ENCODE measurements around the gene NRG3. TPM values are rescaled to one million over a fixed set of nuclear protein-coding genes. Genes with fewer than 3 reads are reported as not detected.

NRG3 gene
- total RNA-seq, 2 donors from 2014 or later = not detected

GRCh38 chr10:82856957-82857613 lies 982.1 kb downstream of the NRG3 start:
- no peaks in the 10 kb centered on the region for H3K27me3 Mint-ChIP-seq
- ATAC-seq (no peak), DNase-seq (no peak)
- no peak overlapping the region for H3K27ac Mint-ChIP-seq
- H3K9me3 ChIP-seq (ENCODE audit: control insufficient read depth, low read length, poor library complexity, severe bottlenecking) = no peaks in the 10 kb centered on the region
- no peak overlapping the region for H3K4me3 Mint-ChIP-seq
- no peaks in the 10 kb centered on the region for H3K4me1 Mint-ChIP-seq
- H3K36me3 Mint-ChIP-seq (ENCODE audit: low read depth) = no peaks in the 10 kb centered on the region

DNA sequence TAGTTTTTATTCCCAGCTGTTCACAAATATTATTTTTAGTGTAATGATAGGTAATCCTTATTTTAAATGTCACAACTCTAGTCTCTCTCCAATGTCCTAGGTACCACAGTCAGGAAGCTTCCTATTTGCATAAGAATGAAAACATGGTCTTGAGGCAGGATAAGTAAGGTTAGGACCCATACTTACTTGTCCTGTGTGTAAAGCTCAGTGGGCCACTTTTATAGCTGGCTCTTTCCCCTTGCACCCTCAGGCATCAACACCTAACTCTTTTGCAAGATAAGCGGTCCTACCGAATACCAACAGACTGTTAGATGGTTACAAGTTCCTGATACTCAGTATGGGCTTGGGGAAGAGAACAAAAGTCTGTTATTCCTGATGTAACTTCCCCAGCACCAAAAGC lies 986.9 kb downstream of the NRG3 start:
- H3K9me3 ChIP-seq (ENCODE audit: control insufficient read depth, low read length, poor library complexity, severe bottlenecking) = no peaks in the 10 kb centered on the region
- DNase-seq (no peak), ATAC-seq (no peak)
- Mint-ChIP-seq H3K27ac (no peak overlapping the region), H3K27me3 (no peaks in the 10 kb centered on the region), H3K4me3 (no peak overlapping the region), H3K36me3 (ENCODE audit: low read depth) (no peaks in the 10 kb centered on the region), H3K4me1 (no peaks in the 10 kb centered on the region)

- DNase-seq = no peak
- no peaks in the 10 kb centered on the region for H3K9me3 ChIP-seq (ENCODE audit: control insufficient read depth, low read length, poor library complexity, severe bottlenecking)
- Mint-ChIP-seq H3K36me3 (ENCODE audit: low read depth) (no peaks in the 10 kb centered on the region), H3K27ac (no peak overlapping the region), H3K27me3 (no peaks in the 10 kb centered on the region), H3K4me3 (no peak overlapping the region), H3K4me1 (no peaks in the 10 kb centered on the region)
- no peak for ATAC-seq
Measured at GRCh38 chr10:82865366-82865765, 990.4 kb downstream of the NRG3 start.

DNA sequence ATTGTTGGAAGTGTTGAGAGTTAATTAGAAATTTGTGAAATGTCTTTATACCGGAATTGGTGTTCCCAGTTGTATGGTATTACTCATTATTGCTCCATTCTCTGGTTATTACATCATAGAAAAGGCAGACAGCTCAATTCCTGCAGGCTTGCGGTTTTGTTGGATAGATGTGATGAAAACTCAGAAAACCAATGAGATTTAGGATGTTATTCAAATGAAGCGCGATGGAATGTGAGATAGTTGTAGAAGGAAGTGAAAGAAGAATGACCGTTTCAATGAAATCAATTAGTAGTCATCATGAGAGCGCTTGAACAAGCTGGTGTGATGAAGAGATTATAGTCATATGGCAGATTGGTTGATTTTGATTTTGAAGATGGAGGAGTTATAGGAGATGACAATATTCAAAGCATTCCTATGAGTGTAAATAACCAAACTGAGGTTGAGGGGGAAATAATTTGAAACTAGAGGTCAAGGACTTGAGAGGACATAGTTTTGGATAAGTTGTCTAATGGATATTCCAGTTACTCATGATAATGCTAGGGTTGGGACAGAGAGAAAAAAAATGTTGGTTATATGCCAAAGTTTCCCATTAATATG lies 991.5 kb downstream of the NRG3 start:
- no peaks in the 10 kb centered on the region for H3K9me3 ChIP-seq (ENCODE audit: control insufficient read depth, low read length, poor library complexity, severe bottlenecking)
- H3K4me1 Mint-ChIP-seq = no peaks in the 10 kb centered on the region
- H3K36me3 Mint-ChIP-seq (ENCODE audit: low read depth) = no peaks in the 10 kb centered on the region
- no peak overlapping the region for H3K27ac Mint-ChIP-seq
- H3K4me3 Mint-ChIP-seq = no peak overlapping the region
- DNase-seq (no peak), ATAC-seq (no peak)
- H3K27me3 Mint-ChIP-seq = no peaks in the 10 kb centered on the region

DNA sequence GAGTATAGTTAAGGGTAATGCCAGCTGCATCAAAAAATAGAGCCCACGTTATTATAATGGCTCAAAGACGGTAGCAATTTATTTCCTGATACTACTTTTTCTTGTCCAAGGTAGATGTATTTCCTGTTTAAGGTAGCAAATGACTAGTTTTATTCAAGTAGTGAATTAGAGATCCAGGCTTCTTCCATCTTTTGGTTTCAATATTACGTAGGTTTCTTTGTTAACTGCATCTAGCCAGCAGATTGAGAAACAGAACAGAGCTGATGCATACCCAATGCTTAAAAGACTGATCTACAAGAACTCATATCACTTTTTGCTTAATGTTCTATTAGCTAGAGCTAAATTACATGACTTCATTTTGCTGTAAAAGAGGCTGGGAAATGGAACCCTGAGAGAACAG lies 992.1 kb downstream of the NRG3 start:
- no peaks in the 10 kb centered on the region for H3K9me3 ChIP-seq (ENCODE audit: control insufficient read depth, low read length, poor library complexity, severe bottlenecking)
- Mint-ChIP-seq H3K27me3 (no peaks in the 10 kb centered on the region), H3K36me3 (ENCODE audit: low read depth) (no peaks in the 10 kb centered on the region), H3K27ac (no peak overlapping the region), H3K4me3 (no peak overlapping the region), H3K4me1 (no peaks in the 10 kb centered on the region)
- no peak for ATAC-seq
- no peak for DNase-seq

- Mint-ChIP-seq H3K36me3 (ENCODE audit: low read depth) (no peaks in the 10 kb centered on the region), H3K27ac (no peak overlapping the region), H3K4me1 (no peaks in the 10 kb centered on the region), H3K27me3 (no peaks in the 10 kb centered on the region), H3K4me3 (no peak overlapping the region)
- no peaks in the 10 kb centered on the region for H3K9me3 ChIP-seq (ENCODE audit: control insufficient read depth, low read length, poor library complexity, severe bottlenecking)
- ATAC-seq (no peak), DNase-seq (no peak)
Measured at GRCh38 chr10:82874671-82875070, 999.7 kb downstream of the NRG3 start.

GRCh38 chr10:82880776-82881290 lies 1005.8 kb downstream of the NRG3 start:
- ATAC-seq (no peak), DNase-seq (no peak)
- Mint-ChIP-seq H3K36me3 (ENCODE audit: low read depth) (no peaks in the 10 kb centered on the region), H3K4me3 (no peak overlapping the region), H3K4me1 (no peaks in the 10 kb centered on the region), H3K27ac (no peak overlapping the region), H3K27me3 (no peaks in the 10 kb centered on the region)
- no peaks in the 10 kb centered on the region for H3K9me3 ChIP-seq (ENCODE audit: control insufficient read depth, low read length, poor library complexity, severe bottlenecking)

GRCh38 chr10:82882722-82883121 lies 1007.7 kb downstream of the NRG3 start:
- no peaks in the 10 kb centered on the region for H3K4me1 Mint-ChIP-seq
- no peak for DNase-seq
- no peaks in the 10 kb centered on the region for H3K36me3 Mint-ChIP-seq (ENCODE audit: low read depth)
- no peak overlapping the region for H3K4me3 Mint-ChIP-seq
- H3K27ac Mint-ChIP-seq = no peak overlapping the region
- ATAC-seq = no peak
- H3K9me3 ChIP-seq (ENCODE audit: control insufficient read depth, low read length, poor library complexity, severe bottlenecking) = no peaks in the 10 kb centered on the region
- H3K27me3 Mint-ChIP-seq = no peaks in the 10 kb centered on the region

DNA sequence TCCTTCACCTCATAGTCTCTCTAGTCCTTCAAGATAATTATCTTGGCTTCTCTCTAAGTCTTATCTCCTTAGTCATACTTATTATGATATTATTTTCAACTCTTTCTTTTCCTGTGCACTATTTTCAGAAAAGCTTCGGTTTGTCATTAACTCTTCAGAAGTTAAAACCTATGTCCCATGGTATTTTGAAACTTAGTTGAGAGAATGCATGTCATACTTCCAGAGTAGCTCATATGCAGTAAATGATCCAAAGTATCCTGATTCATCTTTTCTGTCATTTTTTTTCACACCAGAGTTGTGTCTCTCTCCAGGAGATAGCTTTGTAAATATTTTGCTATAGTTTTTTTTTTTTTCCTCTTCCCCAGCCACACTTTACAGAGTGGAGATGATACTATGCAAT lies 1008.6 kb downstream of the NRG3 start:
- ATAC-seq (no peak), DNase-seq (no peak)
- Mint-ChIP-seq H3K36me3 (ENCODE audit: low read depth) (no peaks in the 10 kb centered on the region), H3K4me1 (no peaks in the 10 kb centered on the region), H3K27me3 (no peaks in the 10 kb centered on the region), H3K4me3 (no peak overlapping the region), H3K27ac (no peak overlapping the region)
- no peaks in the 10 kb centered on the region for H3K9me3 ChIP-seq (ENCODE audit: control insufficient read depth, low read length, poor library complexity, severe bottlenecking)

- H3K27me3 Mint-ChIP-seq = no peaks in the 10 kb centered on the region
- no peak for ATAC-seq
- H3K4me3 Mint-ChIP-seq = no peak overlapping the region
- H3K4me1 Mint-ChIP-seq = no peaks in the 10 kb centered on the region
- no peak overlapping the region for H3K27ac Mint-ChIP-seq
- H3K36me3 Mint-ChIP-seq (ENCODE audit: low read depth) = no peaks in the 10 kb centered on the region
- DNase-seq = no peak
- no peaks in the 10 kb centered on the region for H3K9me3 ChIP-seq (ENCODE audit: control insufficient read depth, low read length, poor library complexity, severe bottlenecking)
Measured at GRCh38 chr10:82887488-82887887, 1012.5 kb downstream of the NRG3 start.

DNA sequence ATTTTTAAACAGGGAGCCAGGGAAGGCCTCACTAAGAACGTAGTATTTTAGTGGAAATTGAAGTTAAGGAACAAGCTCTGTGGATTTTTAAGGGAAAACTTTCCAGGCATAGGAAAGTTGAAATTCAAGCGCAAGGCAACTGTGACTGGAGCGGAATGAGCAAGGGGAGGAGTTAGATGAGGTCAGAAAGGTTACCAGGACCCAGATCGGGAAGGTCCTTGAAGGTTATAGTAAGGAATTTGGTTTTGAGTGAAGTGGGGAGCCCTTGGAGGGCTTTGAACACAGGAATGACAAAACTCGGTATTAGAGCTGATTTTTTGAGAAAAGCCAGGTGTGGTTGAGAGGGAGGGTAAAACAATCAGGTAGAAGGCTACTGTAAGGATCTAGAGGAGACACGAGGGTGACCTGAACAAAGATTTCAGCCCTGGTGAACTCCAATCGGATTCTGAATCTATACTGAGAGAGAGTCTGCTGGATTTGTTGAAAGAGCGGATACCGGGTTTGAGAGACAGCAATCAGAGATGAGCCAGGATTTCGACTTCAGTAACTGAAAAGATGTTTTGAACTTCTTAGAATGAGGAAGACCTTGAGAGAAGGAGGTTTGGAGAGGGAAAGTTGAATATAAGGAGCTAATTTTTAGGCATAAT lies 1013.9 kb downstream of the NRG3 start:
- H3K4me1 Mint-ChIP-seq = no peaks in the 10 kb centered on the region
- H3K4me3 Mint-ChIP-seq = no peak overlapping the region
- no peak overlapping the region for H3K27ac Mint-ChIP-seq
- no peak for DNase-seq
- H3K9me3 ChIP-seq (ENCODE audit: control insufficient read depth, low read length, poor library complexity, severe bottlenecking) = no peaks in the 10 kb centered on the region
- no peaks in the 10 kb centered on the region for H3K36me3 Mint-ChIP-seq (ENCODE audit: low read depth)
- ATAC-seq = no peak
- H3K27me3 Mint-ChIP-seq = no peaks in the 10 kb centered on the region

DNA sequence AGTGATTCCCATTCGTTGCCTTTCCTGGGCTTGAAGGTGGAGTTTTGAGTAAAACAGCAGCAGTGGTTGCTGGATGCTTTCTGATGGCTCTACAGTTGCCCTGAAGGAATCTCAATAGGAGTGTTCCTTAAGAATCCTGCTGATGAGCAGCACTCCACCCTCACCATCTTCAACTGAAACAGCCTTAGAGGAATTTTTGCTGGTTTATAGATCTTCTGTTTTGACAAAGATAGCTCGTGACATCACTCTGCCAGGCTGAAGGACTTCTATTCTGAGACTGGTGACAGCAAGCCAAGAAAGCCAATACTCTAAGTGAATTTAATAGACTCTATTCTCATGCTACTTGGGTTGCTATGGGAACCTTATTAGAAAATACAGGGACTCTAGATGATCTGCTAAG lies 1014.7 kb downstream of the NRG3 start:
- no peak overlapping the region for H3K4me3 Mint-ChIP-seq
- H3K27me3 Mint-ChIP-seq = no peaks in the 10 kb centered on the region
- DNase-seq (no peak), ATAC-seq (no peak)
- no peaks in the 10 kb centered on the region for H3K36me3 Mint-ChIP-seq (ENCODE audit: low read depth)
- no peaks in the 10 kb centered on the region for H3K9me3 ChIP-seq (ENCODE audit: control insufficient read depth, low read length, poor library complexity, severe bottlenecking)
- no peak overlapping the region for H3K27ac Mint-ChIP-seq
- no peaks in the 10 kb centered on the region for H3K4me1 Mint-ChIP-seq

DNA sequence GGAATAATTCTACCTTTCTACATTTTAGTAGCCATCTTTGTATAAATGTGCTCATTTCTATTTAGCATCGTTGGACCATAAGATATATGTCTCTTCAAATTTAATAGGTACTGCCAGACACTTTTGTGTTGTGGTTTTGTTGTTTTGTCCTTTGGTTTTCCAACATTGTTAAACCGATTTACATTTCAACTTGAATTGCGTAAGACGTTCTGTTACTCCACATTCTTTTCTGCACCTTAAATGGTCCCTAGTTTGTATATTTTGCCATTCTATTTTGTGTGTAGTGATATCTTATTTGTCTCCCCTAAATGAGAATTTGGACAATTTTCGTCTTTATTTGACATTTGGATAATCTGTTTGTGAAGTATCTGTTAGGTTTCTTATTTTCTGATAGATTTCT lies 1015.6 kb downstream of the NRG3 start:
- Mint-ChIP-seq H3K27me3 (no peaks in the 10 kb centered on the region), H3K4me3 (no peak overlapping the region), H3K4me1 (no peaks in the 10 kb centered on the region), H3K27ac (no peak overlapping the region), H3K36me3 (ENCODE audit: low read depth) (no peaks in the 10 kb centered on the region)
- DNase-seq = no peak
- H3K9me3 ChIP-seq (ENCODE audit: control insufficient read depth, low read length, poor library complexity, severe bottlenecking) = no peaks in the 10 kb centered on the region
- ATAC-seq = no peak

GRCh38 chr10:82908096-82908495 lies 1033.1 kb downstream of the NRG3 start:
- Mint-ChIP-seq H3K4me3 (no peak overlapping the region), H3K27ac (no peak overlapping the region), H3K36me3 (ENCODE audit: low read depth) (no peaks in the 10 kb centered on the region), H3K4me1 (no peaks in the 10 kb centered on the region), H3K27me3 (no peaks in the 10 kb centered on the region)
- DNase-seq (no peak), ATAC-seq (no peak)
- no peaks in the 10 kb centered on the region for H3K9me3 ChIP-seq (ENCODE audit: control insufficient read depth, low read length, poor library complexity, severe bottlenecking)

Measured in T-helper 17 cell (primary cell).